NB4 (cell line): ENCODE data around the gene PXMP4.

Source experiments
- CTCF ChIP-seq: IDR thresholded peaks from one replicate; pipeline ENCODE4 v1.5.1; 2012; ENCODE audit warnings: low read depth, low read length
- MAX ChIP-seq: IDR thresholded peaks from 2 replicates; pipeline ENCODE4 v1.6.1; 2011; ENCODE audit warnings: low read depth, low read length
- MYC ChIP-seq: IDR thresholded peaks from 2 replicates; pipeline ENCODE4 v1.6.1; 2011; ENCODE audit warnings: low read depth, low read length
- POLR2A ChIP-seq: IDR thresholded peaks from 2 replicates; pipeline ENCODE4 v1.6.1; 2011; ENCODE audit warnings: mild to moderate bottlenecking; ENCODE audit not compliant: insufficient read length; ENCODE audit errors: extremely low read depth

GRCh38 chr20:33668466-33669155 is 51.5 kb downstream of the PXMP4 start:
- TF ChIP-seq CTCF (no peak), POLR2A (no peak), MYC (no peak), MAX (peak; percentile 21; the same call in 1 of the 2 replicates)
